Measurements from ENCODE around the gene SNX25. TPM values are rescaled to one million over a fixed set of nuclear protein-coding genes. Genes with fewer than 3 reads are reported as not detected.
"Not testable (repeated sequence)": the region's sequence is repeated elsewhere in the genome, so short reads cannot be mapped to it uniquely, and the experiment has no call there.

SNX25 gene
- total RNA-seq, 1 experiment from 2014 or later = 17.7 TPM

DNA sequence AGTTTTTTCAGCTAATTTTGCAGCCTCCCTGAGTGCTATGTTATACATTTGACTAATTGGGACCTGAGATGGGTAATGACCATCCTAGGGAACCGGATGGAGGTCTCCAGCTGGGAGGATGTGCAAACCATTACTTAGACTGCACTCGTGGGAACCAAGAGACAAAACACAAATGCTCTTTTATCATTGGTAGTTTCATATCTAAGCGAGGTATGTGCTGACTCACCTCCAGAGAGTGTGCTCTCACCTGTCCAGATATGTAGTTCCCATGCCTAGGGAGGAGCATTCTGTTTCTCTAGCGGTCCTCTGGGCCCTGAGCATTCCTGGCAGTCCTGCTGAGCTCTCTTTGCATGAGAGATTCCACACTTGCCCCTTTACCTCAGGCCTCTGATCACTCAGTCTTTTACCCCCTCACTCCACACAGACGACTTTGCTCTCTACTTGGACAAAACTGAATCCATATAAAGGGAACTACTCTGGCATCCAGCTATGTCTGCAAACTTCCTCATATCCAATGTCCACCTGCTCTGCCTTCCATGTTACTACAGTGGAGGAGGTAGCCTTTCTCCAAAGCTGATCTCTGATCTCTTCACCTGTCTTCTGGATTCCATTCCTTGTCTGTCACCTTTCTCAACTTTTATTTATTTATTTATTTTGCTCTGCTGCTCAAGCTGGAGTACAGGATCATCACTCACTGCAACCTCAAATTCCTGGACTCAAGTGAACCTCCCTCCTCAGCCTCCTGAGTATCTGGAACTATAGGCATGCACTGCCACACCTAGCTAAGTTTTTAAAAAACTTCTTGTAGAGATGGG lies 97.9 kb downstream of the SNX25 start:
- Histone ChIP-seq H3K36me3 (peaks cover 2% of the 10 kb centered on the region; the same call in 1 of the 2 replicates), H3K27me3 (no peaks in the 10 kb centered on the region), H3K4me1 (no peaks in the 10 kb centered on the region), H3K27ac (no peak overlapping the region), H3K4me3 (no peak overlapping the region), H3K9me3 (replicated peaks) (no peaks in the 10 kb centered on the region)
- DNase-seq = no peak

DNA sequence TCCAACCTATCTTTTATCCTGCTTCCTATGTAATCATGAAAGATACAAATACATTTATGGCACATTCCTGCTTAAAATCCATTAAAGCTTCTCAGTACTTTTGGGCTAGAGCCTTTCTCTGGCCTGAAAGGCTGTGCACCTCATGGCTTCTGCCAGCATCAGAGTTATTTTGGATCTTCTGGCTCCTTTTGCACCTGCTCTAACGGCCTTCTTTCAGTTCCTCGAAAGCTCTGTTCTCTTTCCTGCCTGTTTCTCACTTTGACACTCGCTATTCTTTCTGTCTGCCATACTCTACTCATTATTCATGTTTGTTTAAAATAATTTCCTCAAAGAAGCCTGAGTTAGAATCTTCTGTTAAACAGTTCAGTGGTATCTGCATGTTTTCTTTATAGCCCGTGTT lies 100.4 kb downstream of the SNX25 start:
- Histone ChIP-seq H3K4me1 (no peaks in the 10 kb centered on the region), H3K36me3 (peaks cover 8% of the 10 kb centered on the region), H3K9me3 (replicated peaks) (no peaks in the 10 kb centered on the region), H3K4me3 (no peak overlapping the region), H3K27ac (no peak overlapping the region), H3K27me3 (no peaks in the 10 kb centered on the region)
- no peak for DNase-seq

DNA sequence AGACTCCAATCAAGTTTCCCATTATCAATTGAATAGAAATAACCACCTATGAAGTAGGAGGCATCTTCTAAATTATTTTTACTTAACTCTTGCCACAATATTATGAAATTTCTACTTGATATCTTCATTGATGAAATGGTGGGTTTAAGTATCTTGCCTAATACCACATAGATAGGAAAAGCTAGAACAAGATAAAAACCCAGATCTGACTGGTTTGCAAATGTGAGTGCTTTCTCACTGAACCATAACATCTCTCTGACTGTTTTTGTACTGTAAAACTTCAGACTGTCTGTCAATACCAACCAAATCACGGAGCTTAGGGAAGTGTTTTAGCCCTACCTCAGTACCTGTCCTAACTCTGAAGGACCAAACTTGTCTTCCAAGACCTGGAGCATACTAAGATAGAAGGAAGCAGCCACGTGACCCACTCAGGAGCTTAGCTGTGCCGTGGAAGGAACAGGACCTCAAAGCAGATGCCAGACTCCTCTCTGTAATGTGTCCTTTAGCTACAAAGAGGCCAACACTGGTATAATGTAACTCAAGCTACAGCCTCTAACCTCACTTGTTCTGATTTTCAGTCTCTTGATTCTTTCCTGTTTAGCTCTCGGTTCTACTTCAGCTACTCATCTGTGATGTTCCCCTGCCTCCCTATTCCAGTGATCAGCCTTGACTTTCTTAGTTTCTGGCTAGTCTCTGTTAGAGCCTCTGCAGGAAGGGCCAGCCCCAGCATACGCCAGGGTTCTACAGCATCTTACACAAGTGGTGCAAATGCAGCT lies 101.9 kb downstream of the SNX25 start:
- no peak for DNase-seq
- Histone ChIP-seq H3K27me3 (no peaks in the 10 kb centered on the region), H3K4me3 (no peak overlapping the region), H3K4me1 (no peaks in the 10 kb centered on the region), H3K9me3 (replicated peaks) (no peaks in the 10 kb centered on the region), H3K27ac (no peak overlapping the region), H3K36me3 (peaks cover 8% of the 10 kb centered on the region)

GRCh38 chr4:185312699-185313098 lies 103.3 kb downstream of the SNX25 start:
- Histone ChIP-seq H3K4me3 (no peak overlapping the region), H3K36me3 (peaks cover 8% of the 10 kb centered on the region), H3K27ac (no peak overlapping the region), H3K27me3 (no peaks in the 10 kb centered on the region), H3K4me1 (no peaks in the 10 kb centered on the region), H3K9me3 (replicated peaks) (no peaks in the 10 kb centered on the region)
- no peak for DNase-seq

- H3K27ac ChIP-seq; H3K4me3 ChIP-seq; H3K4me1 ChIP-seq; DNase-seq; H3K9me3 ChIP-seq (replicated peaks); H3K27me3 ChIP-seq: not testable (repeated sequence)
- peaks cover 11% of the 10 kb centered on the region; the same call in 1 of the 2 replicates for H3K36me3 ChIP-seq
Observed at GRCh38 chr4:185317462-185317861, 108.1 kb downstream of the SNX25 start.

GRCh38 chr4:185317880-185318279 lies 108.5 kb downstream of the SNX25 start:
- Histone ChIP-seq H3K4me1 (no peaks in the 10 kb centered on the region), H3K27ac (no peak overlapping the region), H3K4me3 (no peak overlapping the region), H3K27me3 (no peaks in the 10 kb centered on the region), H3K9me3 (replicated peaks) (no peaks in the 10 kb centered on the region), H3K36me3 (peaks cover 8% of the 10 kb centered on the region; the same call in 1 of the 2 replicates)
- no peak for DNase-seq

DNA sequence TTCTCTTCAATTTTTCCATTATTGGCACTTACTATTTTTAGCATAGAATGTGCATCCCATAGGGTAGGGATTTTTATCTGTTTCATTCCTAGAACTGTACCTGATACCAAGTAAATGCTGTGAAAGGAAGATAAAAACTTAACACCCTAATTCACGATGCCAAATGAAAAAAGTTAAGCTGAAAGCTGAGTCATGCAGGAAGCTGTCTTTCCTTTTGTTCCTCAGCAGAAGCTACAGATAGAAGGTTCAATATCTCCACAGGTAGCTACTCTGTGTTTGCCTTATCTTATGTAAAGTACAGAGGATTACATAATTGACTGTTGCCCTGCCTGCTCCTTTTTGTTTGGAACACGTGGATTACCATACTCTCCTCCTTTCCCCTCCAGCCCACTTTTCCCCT lies 109.3 kb downstream of the SNX25 start:
- H3K27ac ChIP-seq = no peak overlapping the region
- H3K27me3 ChIP-seq = no peaks in the 10 kb centered on the region
- no peak for DNase-seq
- peaks cover 6% of the 10 kb centered on the region; the same call in 1 of the 2 replicates for H3K36me3 ChIP-seq
- no peaks in the 10 kb centered on the region for H3K4me1 ChIP-seq
- H3K4me3 ChIP-seq = no peak overlapping the region
- H3K9me3 ChIP-seq (replicated peaks) = no peaks in the 10 kb centered on the region

GRCh38 chr4:185322803-185323202 lies 113.4 kb downstream of the SNX25 start:
- Histone ChIP-seq H3K9me3 (replicated peaks) (no peaks in the 10 kb centered on the region), H3K27ac (no peak overlapping the region), H3K4me3 (no peak overlapping the region), H3K4me1 (no peaks in the 10 kb centered on the region), H3K27me3 (no peaks in the 10 kb centered on the region), H3K36me3 (peaks cover 6% of the 10 kb centered on the region; the same call in 1 of the 2 replicates)
- DNase-seq = no peak

- Histone ChIP-seq H3K4me3 (no peak overlapping the region), H3K4me1 (no peaks in the 10 kb centered on the region), H3K27me3 (no peaks in the 10 kb centered on the region), H3K27ac (no peak overlapping the region), H3K9me3 (replicated peaks) (no peaks in the 10 kb centered on the region), H3K36me3 (peaks cover 6% of the 10 kb centered on the region; the same call in 1 of the 2 replicates)
- DNase-seq = no peak
Observed at GRCh38 chr4:185323606-185324005, 114.2 kb downstream of the SNX25 start.

DNA sequence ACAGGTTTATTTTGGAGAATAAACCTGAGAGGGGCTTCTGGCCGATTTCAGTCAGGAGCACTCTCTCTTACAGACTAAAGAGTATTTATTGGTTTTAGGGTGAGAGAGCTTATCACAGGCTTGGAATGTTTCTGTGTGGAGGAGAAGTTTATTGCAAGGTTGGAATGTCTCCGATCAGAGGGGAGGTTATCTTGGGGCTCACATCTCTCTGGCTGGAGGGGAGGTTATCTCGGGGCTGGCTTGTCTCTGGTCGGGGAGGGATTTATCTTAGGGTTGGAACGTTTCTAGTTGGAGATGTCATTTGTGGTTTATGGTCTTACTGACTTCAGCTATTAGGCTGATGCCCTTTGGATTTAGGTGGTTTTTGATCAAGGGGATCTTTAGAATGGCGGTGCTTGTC lies 115.0 kb downstream of the SNX25 start:
- H3K4me3 ChIP-seq; H3K27ac ChIP-seq; DNase-seq; H3K9me3 ChIP-seq (replicated peaks); H3K27me3 ChIP-seq; H3K36me3 ChIP-seq; H3K4me1 ChIP-seq: not testable (repeated sequence)

DNA sequence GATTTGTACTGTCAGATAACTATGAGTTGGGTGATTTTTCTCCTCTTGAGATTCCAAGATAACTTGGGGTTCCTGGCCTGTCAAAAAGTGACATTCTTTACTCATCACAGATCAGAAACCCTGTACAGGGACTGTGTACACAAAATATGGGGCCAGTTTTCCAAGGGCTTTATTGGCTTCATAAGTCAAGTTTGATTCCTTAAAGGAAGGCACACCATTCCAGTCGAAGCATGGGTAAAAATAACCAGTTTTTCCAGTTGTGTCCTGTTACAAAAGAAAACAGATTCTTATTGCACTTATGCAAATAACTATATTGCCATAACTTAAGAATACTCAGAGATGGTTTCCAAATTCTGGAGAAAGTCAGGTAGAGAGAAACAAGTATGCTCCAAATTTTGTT lies 116.3 kb downstream of the SNX25 start:
- not testable (repeated sequence) for H3K9me3 ChIP-seq (replicated peaks); H3K27me3 ChIP-seq; H3K36me3 ChIP-seq; H3K4me3 ChIP-seq; H3K27ac ChIP-seq; DNase-seq; H3K4me1 ChIP-seq

DNA sequence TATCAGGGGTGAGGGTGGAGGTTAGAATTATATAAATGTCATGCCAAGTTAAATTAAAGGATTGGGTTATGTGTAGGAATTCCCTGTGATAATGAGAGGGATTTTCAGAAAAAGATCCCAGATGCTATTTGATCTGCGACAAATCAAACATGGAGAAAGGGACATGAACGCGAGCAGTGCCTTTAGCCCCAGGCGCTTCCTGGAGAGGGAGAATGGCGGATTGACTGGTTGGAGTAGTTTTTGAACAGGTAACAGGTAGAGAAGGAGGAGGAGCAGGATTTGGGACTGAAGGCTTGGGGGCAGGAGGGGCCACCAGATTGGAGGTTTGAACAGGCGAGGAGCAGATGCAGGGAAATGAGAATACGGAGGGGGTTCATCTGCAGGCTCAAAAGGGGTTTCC lies 119.2 kb downstream of the SNX25 start:
- no peak for DNase-seq
- Histone ChIP-seq H3K9me3 (replicated peaks) (no peaks in the 10 kb centered on the region), H3K4me1 (no peaks in the 10 kb centered on the region)

DNA sequence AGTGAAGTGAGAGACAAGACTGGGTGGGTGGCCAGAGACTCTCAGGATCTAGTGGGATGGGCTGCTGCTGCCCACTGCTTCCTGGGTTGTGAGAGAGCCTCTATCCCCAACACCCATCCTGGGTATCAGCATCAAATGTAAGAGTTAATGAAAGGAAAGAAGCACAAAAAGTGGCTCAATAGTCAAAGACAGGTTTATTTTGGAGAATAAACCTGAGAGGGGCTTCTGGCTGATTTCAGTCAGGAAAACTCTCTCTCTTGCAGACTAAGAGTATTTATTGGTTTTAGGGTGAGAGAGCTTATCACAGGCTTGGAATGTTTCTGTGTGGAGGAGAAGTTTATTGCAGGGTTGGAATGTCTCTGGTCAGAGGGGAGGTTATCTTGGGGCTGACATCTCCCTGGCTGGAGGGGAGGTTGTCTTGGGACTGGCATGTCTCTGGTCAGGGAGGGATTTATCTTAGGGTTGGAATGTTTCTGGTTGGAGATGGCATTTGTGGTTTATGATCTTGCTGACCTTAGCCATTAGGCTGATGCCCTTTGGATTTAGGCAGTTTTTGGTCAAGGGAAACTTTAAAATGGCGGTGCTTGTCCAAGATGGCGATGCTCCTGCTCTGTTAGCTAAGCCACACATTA lies 120.6 kb downstream of the SNX25 start:
- H3K9me3 ChIP-seq (replicated peaks); H3K4me1 ChIP-seq; H3K36me3 ChIP-seq; H3K4me3 ChIP-seq; H3K27me3 ChIP-seq; H3K27ac ChIP-seq; DNase-seq: not testable (repeated sequence)

More for the DNA sequence above, 119.2 kb downstream of the SNX25 start:
- no peak overlapping the region for H3K27ac ChIP-seq
- no peak overlapping the region for H3K4me3 ChIP-seq
- no peaks in the 10 kb centered on the region for H3K27me3 ChIP-seq
- no peaks in the 10 kb centered on the region for H3K36me3 ChIP-seq

DNA sequence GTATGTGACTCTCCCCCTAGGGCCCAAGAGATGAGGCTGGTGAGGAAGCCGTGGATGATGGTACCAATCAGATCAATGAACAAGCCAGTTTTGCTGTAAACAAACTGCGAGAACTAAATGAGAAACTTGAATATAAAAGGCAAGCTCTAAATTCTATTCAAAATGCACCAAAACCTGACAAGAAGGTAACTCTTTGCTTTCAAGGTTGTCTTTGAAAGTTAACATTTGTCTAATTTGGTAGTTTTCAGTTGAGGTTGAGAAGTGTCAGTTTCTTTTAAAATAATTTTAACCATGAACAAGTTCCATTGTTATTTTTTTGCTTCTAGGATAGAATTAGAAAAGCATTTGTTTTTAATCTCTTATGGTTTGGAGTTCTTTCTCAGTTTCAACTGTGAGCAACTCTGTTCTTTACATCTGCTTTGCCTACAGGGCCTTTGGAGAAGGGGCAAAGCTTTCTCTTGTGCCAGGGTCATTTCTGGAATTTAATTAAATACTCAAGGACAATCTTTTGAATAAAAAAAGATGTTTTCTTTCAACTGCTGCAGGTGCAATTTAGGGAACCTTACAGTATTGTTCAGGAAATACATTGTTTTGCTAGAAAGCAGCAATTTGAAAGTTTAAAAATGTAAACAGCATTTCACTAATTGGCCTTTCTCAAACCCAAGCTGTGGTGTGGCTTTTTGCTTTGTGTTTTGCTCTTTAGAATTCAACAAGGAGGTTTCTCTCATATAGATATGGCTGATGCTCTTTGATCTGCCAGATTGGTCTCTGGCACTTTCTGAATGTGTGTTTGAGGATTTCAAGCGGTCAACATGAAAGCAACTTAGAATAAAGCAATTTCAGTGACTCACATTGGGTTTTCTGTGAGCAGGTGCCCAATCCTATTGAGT lies 123.4 kb downstream of the SNX25 start:
- Histone ChIP-seq H3K27me3 (no peaks in the 10 kb centered on the region), H3K27ac (no peak overlapping the region), H3K36me3 (no peaks in the 10 kb centered on the region), H3K4me1 (no peaks in the 10 kb centered on the region), H3K4me3 (no peak overlapping the region), H3K9me3 (replicated peaks) (no peaks in the 10 kb centered on the region)
- no peak for DNase-seq

All from SJCRH30 (cell line).